ENCODE results near the gene ZNF784. TPM values are rescaled to one million over a fixed set of nuclear protein-coding genes. Genes with fewer than 3 reads are reported as not detected.

Gene ZNF784
- total and polyA plus RNA-seq, 10 of the 15 experiments (the other 5 are each of a cell fraction or from before 2014, with no cell fraction given) = 0.10 to 5.2 (median 1.8) TPM

DNA sequence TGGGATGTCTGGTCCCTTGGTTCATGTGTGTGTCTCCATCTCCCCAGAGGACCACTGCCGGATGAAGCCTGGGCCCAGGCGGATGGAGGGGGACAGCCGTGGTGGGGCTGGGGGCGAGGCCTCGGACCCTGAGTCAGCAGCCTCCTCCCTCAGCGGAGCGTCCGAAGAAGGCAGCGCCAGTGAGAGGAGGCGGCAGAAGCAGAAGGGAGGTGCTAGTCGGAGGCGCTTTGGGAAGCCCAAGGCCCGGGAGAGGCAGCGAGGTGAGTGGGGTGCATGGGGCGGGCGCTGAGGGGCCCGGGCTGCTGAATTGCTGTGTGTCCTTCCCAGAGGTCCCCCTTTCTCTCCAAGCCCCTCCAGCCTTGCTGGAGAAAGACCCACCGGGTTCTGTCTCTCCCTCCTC, 26.9 kb upstream of the ZNF784 start:
- no peak overlapping the region for H3K27ac ChIP-seq (ENCODE audit: control insufficient read depth, insufficient read depth)
- in situ Hi-C loops (cut with MboI) = loop anchor here (5.0 to 25.0 kb wide), 3 partner anchors 661 to 1514 kb away; partner anchors contain the start of genes CNOT3, LENG9 and ZSCAN5A
- 85% methylated on average over 16 of the region's 18 CpGs for WGBS (ENCODE audit: insufficient coverage, insufficient replicate concordance, low lambda C conversion rate, missing lambda C conversion rate)
- H3K9me3 ChIP-seq (replicated peaks; ENCODE audit: control insufficient read depth, insufficient read depth, low read length) = no peaks in the 10 kb centered on the region
- peaks cover 40% of the 10 kb centered on the region for H3K79me2 ChIP-seq (ENCODE audit: control insufficient read depth, insufficient read depth, low read length)
- SMC1A ChIA-PET (ENCODE audit: uncharacterized antibody, unreplicated experiment) = no interaction called here
- no peak overlapping the region for H3K4me2 ChIP-seq (ENCODE audit: control insufficient read depth, insufficient read depth)
- ATAC-seq (no peak), DNase-seq (ENCODE audit: low read depth, low spot score) (no peak), FAIRE-seq (no peak)
- no peak overlapping the region for H3K4me3 ChIP-seq
- no peak overlapping the region for H3K9ac ChIP-seq (ENCODE audit: control insufficient read depth, insufficient read depth, low read length)
- TF ChIP-seq, protein P1, sequence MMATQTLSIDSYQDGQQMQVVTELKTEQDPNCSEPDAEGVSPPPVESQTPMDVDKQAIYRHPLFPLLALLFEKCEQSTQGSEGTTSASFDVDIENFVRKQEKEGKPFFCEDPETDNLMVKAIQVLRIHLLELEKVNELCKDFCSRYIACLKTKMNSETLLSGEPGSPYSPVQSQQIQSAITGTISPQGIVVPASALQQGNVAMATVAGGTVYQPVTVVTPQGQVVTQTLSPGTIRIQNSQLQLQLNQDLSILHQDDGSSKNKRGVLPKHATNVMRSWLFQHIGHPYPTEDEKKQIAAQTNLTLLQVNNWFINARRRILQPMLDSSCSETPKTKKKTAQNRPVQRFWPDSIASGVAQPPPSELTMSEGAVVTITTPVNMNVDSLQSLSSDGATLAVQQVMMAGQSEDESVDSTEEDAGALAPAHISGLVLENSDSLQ (IDR thresholded peaks at IDR 0.05) = no peak
- TF ChIP-seq, protein P2, sequence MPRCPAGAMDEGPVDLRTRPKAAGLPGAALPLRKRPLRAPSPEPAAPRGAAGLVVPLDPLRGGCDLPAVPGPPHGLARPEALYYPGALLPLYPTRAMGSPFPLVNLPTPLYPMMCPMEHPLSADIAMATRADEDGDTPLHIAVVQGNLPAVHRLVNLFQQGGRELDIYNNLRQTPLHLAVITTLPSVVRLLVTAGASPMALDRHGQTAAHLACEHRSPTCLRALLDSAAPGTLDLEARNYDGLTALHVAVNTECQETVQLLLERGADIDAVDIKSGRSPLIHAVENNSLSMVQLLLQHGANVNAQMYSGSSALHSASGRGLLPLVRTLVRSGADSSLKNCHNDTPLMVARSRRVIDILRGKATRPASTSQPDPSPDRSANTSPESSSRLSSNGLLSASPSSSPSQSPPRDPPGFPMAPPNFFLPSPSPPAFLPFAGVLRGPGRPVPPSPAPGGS (IDR thresholded peaks at IDR 0.05; ENCODE audit: borderline replicate concordance, insufficient read depth, low read depth, low read length, poor library complexity, severe bottlenecking) = no peak
- TF ChIP-seq, protein P3, sequence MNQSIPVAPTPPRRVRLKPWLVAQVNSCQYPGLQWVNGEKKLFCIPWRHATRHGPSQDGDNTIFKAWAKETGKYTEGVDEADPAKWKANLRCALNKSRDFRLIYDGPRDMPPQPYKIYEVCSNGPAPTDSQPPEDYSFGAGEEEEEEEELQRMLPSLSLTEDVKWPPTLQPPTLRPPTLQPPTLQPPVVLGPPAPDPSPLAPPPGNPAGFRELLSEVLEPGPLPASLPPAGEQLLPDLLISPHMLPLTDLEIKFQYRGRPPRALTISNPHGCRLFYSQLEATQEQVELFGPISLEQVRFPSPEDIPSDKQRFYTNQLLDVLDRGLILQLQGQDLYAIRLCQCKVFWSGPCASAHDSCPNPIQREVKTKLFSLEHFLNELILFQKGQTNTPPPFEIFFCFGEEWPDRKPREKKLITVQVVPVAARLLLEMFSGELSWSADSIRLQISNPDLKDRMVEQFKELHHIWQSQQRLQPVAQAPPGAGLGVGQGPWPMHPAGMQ (IDR thresholded peaks at IDR 0.05; ENCODE audit: borderline replicate concordance) = no peak
- TF ChIP-seq RBBP5 (conservative IDR thresholded peaks at IDR 0.05) (no peak), JUNB (IDR thresholded peaks at IDR 0.05) (no peak), SPI1 (IDR thresholded peaks at IDR 0.05; ENCODE audit: borderline replicate concordance, insufficient read depth, low read depth, low read length) (no peak), SREBF1 (IDR thresholded peaks at IDR 0.05; ENCODE audit: low read length) (no peak), RELA (IDR thresholded peaks at IDR 0.05; ENCODE audit: borderline replicate concordance, partially characterized antibody) (no peak), EED (IDR thresholded peaks at IDR 0.05; ENCODE audit: low read depth) (no peak), YBX1 (IDR thresholded peaks at IDR 0.05) (no peak), MXI1 (IDR thresholded peaks at IDR 0.05; ENCODE audit: low read depth, low read length) (no peak), SUZ12 (IDR thresholded peaks at IDR 0.05; ENCODE audit: unreplicated experiment) (no peak), ZBED1 (IDR thresholded peaks at IDR 0.05; ENCODE audit: borderline replicate concordance) (no peak), MEF2A (IDR thresholded peaks at IDR 0.05; ENCODE audit: insufficient read depth, low read depth, low read length) (no peak), ZNF207 (IDR thresholded peaks at IDR 0.05; ENCODE audit: borderline replicate concordance) (no peak), ZNF217 (IDR thresholded peaks at IDR 0.05) (no peak)
- TF ChIP-seq, protein P4, sequence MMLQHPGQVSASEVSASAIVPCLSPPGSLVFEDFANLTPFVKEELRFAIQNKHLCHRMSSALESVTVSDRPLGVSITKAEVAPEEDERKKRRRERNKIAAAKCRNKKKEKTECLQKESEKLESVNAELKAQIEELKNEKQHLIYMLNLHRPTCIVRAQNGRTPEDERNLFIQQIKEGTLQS (IDR thresholded peaks at IDR 0.05; ENCODE audit: borderline replicate concordance, extremely low read depth, low read depth, low read length) = no peak
- TF ChIP-seq, protein P5, sequence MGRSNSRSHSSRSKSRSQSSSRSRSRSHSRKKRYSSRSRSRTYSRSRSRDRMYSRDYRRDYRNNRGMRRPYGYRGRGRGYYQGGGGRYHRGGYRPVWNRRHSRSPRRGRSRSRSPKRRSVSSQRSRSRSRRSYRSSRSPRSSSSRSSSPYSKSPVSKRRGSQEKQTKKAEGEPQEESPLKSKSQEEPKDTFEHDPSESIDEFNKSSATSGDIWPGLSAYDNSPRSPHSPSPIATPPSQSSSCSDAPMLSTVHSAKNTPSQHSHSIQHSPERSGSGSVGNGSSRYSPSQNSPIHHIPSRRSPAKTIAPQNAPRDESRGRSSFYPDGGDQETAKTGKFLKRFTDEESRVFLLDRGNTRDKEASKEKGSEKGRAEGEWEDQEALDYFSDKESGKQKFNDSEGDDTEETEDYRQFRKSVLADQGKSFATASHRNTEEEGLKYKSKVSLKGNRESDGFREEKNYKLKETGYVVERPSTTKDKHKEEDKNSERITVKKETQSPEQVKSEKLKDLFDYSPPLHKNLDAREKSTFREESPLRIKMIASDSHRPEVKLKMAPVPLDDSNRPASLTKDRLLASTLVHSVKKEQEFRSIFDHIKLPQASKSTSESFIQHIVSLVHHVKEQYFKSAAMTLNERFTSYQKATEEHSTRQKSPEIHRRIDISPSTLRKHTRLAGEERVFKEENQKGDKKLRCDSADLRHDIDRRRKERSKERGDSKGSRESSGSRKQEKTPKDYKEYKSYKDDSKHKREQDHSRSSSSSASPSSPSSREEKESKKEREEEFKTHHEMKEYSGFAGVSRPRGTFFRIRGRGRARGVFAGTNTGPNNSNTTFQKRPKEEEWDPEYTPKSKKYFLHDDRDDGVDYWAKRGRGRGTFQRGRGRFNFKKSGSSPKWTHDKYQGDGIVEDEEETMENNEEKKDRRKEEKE (IDR thresholded peaks at IDR 0.05) = no peak
- CTCF ChIA-PET = no interaction called here
- RAD21 ChIA-PET (ENCODE audit: unreplicated experiment) = no interaction called here
- no peak overlapping the region for H2AFZ ChIP-seq (ENCODE audit: control insufficient read depth, low read depth, low read length)
- H4K20me1 ChIP-seq (ENCODE audit: control insufficient read depth, insufficient read depth) = no peaks in the 10 kb centered on the region
- POLR2A ChIA-PET = no interaction called here
- no TSS peak for BruUV-seq (replicated peaks)
- intact Hi-C loops (cut with micrococcal nuclease; ENCODE audit: unreplicated experiment) = no loop called here
- peaks cover 0 to 1% of the 10 kb centered on the region in 2 experiments; a peak in 2 of 4 replicates for H3K36me3 ChIP-seq (ENCODE audit: control insufficient read depth in 2 of 2, insufficient read depth in 2 of 2, low read length in 1 of 2)
- peaks cover 14% of the 10 kb centered on the region for H3K4me1 ChIP-seq (ENCODE audit: control insufficient read depth, insufficient read depth, low read length)
- no peaks in the 10 kb centered on the region for H3K27me3 ChIP-seq (replicated peaks in 1 of 2; ENCODE audit: control insufficient read depth in 2 of 2, insufficient read depth in 2 of 2, low read length in 1 of 2)
